Activated CD8-positive, alpha-beta memory T cell treated with anti-CD3 and anti-CD28 coated beads, Interleukin-2, amount 50 U/mL, for 4 hours (primary cell): ENCODE data around the gene ARID3A.

ENCODE experiments used
- DNase-seq: peaks from one replicate; pipeline ENCODE4 v3.0.0-alpha.2; 2020

ARID3A gene

DNA sequence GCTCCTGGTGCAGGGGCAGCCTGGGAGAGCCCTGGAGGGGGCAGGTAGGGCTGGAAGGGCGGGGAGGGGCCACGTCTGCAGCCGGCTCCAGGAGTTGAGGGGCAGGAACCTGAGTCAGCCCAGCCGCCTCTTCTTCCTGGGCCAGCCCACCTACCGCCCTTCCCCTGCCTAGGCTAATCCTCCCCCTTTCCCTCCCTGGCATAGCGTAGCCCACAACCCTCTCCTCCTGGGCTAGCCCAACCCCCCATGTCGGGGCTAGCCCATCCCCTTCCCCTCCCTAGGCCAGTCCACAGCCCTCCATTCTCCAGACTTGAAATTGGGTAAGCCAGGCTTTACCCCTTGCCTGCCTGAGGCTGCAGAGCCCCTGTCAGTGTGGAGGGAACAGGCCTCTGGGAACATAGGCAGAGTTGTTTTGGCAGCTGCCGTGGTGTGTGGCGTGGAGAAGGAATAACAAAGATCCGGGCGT lies 37.7 kb downstream of the ARID3A start:
- DNase-seq = no peak

DNA sequence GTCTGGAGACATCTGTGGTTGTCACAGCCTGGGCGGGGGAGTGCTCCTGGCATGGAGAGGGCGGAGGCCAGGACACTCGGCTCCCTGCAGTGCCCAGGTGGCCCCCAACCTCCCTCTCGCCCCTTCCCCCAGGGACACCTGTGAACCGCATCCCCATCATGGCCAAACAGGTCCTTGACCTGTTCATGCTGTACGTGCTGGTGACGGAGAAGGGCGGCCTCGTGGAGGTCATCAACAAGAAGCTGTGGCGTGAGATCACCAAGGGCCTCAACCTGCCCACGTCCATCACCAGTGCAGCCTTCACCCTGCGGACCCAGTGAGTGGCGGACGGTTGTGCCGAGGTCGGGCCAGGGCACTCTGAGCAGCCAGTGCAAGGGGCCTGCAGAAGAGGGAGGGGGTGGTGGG lies 38.3 kb downstream of the ARID3A start:
- no peak for DNase-seq

DNA sequence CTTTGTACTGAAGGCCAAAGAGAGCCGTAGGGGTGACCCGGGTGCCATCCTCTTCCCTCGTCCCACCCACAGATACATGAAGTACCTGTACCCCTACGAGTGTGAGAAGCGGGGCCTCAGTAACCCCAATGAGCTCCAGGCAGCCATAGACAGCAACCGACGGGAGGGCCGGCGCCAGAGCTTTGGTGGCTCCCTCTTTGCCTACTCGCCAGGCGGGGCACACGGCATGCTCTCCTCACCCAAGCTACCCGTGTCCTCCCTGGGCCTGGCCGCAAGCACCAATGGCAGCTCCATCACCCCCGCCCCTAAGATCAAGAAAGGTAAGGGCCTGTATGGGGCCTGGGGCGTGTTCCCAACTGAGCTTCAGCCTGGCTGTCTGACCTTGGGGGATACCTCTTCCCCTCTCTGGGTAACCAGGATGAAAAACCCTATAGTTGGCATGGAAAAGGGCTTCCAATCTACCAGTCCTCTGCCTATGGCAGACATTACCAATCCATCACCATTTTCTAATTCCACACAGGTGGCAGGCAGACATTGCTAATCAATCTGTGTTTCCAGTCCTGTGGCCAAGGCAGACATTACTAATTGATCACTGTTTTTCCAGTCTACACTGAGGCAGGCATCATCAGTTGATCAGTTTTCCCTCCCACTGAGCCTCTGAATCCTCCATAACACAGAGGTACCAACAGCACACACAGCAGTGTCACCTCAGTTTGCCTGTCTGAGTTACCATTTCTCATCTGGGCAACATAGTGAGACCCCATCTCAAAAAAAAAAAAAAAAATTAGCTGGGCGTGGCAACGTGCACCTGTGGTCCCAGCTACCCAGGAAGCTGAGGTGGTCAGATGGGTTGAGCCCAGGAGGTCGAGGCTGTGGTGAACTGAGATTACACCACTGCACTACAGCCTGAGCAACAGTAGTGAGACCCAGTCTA lies 39.2 kb downstream of the ARID3A start:
- no peak for DNase-seq

DNA sequence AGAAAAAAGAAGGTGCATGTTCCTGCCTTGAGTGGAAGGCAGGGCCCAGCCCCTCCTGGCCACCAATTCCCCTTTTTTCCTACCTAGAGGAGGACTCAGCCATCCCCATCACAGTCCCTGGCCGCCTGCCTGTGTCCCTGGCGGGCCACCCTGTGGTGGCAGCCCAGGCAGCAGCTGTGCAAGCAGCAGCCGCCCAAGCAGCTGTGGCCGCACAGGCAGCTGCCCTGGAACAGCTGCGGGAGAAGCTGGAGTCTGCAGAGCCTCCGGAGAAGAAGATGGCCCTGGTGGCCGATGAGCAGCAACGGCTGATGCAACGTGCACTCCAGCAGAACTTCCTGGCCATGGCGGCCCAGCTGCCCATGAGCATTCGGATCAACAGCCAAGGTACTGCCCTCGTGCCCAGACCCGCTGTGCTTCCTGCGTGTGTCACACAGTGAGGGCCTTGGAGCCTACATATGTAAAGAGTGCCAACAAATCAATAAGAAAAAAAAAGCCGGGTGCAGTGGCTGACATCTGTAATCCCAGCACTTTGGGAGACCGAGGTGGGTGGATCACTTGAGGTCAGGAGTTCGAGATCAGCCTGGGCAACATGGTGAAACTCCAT lies 40.8 kb downstream of the ARID3A start:
- no peak for DNase-seq

DNA sequence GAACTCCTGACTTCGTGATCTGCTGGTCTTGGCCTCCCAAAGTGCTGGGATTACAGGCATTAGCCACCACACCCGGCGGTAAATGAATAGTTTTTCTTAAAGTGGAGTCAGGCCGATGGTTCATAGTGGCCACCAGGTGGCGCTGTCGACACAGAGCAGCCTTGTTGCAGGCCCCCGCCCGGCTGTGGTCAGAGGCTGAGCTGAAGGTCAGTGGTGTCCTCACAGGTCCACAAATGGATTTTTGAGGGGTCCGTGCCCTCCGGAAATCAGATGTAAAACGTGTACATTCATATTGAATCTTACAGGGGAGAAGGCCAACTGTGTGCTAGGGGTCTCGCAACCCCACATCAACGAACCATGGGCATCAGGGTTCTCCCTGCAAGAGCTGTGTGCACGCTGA lies 44.9 kb downstream of the ARID3A start:
- no peak for DNase-seq

DNA sequence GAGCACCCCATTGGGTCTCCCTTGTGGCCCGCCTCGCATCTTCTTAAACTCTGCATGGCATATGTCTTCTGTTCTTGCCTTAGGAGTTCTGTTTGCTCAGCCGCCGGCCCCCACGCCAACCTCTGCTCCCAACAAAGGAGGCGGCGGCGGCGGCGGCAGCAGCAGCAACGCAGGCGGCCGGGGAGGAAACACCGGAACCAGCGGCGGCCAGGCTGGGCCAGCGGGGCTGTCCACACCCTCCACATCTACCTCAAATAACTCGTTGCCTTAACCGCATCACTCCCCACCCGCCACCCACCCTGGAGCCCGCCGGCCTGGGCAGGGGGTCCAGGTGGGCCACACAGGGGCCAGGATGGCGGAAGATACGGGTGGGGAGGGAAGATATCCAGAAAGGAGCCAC lies 46.0 kb downstream of the ARID3A start:
- DNase-seq = no peak

DNA sequence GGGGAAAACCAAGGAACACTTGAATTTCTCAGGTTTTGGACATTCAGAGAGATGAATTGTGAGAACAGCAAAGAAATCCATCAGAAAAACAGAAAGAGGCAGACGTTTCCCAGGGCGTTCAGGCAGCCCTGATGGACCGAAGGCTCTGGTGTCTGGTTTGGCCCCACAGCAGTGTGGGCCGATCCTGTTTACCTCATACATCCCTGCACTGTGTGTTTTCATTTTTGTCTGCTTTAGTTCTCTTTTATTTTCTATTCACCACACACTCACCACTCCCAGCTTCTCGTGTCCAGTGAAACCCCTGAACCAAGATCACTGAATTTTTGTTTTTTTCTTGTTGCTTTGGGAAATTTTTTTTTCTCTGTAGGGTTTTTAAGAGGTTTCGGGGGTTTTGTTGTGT lies 46.4 kb downstream of the ARID3A start:
- no peak for DNase-seq

DNA sequence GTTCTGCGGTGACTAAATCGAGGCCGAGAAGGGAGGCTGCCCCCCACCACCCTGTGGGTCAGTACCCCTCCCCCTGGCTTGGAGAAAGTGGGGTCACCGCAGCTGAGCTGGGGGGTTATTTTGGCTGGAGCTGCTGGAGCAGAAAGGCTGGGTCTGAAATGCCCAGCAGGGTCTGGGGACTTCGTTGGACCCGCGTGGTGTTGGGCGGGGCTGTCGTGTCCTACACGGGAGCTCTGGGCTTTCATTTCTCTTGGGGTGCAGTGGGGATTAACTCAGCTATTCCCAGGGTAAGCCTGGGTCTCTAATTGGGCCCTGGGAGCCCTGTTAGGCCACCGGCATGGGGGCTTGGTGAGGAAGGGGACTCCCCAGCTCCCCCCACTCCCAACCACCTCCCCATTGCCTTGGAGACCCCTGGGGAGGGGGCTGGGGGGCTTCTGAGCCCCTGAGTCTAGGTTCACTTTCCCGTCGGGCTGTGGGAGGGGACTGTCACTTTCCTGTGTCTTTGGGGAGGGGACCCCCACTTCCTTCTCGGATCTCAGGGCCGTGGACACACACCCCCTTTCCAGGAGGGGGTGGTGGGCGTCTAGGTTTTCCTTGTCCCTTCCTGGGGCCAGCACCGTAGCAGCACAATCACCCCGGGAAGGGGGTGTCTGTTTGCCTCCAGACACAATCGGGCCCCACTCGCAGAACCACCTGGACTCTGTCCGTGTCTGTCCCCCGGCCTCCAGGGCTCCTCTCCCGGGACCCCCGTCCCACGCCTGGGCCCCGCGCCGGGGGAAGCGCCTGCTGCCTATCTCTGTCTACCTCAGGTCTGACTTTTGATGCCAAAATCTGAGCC lies 48.1 kb downstream of the ARID3A start:
- DNase-seq = no peak

DNA sequence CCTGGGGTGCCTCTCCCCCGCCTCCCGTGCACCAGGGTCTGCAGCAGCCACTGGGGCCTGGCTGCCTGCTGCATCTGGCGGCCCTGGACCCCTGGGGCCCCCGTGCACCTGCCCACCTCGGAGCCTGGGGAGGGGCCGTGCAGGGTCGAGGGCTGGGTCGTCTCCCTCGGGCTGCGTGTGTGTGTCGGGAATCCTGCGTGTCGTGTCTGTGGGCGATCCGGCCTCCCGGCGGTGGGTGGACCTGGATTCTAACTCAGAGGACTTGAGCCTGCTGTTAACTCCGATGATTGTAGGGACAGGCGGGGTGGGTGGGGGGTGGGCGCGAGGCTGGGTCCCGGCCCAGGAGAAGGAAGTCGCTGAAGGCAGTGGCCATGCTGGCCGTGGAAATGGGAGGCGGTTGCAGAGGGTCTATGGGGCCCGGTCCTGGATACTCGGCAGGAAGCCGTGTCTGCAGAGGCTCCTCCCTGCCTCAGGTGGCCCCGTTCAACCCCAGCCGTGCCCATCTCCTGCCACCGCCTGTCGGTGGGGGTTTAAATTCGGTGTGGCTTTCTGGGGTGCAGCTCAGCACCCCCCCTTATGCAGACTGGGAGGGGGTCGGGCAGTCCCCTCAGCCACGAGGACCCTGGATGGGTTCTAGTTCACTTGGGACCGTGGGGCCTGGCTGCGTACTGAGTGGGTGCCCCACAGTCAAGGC lies 48.9 kb downstream of the ARID3A start:
- no peak for DNase-seq

DNA sequence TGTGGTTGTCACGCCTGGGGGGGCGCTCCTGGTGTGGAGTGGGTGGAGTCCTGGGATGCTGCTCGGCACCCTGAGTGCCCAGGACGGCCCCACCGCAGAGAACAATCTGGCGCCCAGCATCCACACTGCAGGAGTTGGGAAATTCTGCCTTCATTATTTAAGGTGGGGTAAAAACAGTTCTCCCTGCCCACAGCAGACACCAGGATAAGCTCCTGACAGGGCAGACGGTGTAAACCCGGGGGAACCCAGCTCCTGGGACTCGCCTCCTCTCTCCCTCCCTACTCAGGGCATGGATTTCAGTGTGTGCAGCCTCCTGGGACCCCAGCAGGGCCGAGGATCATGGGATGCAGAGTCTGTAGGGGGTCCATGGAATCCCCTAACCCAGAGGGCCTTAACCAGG lies 50.6 kb downstream of the ARID3A start:
- DNase-seq = no peak

DNA sequence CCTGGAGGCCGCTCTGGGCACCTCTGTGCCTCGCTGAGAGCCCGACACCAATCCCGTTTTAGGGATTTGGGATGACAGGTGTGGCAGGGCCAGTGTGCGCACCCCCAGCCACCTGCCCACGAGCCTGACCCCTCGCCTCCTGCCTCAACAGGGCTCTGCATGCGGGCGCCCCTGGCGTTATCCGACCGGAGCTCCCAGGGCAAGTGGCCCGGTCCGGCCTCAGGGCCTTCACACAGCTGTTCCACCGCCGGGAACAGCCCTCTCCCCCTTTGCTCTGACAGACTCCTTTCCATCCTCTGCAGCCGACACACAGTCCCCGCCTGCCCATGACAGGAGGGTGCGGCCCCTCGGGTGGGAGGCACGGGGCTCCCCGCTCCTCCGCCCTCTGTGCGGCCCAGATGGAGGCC lies 51.2 kb downstream of the ARID3A start:
- no peak for DNase-seq

DNA sequence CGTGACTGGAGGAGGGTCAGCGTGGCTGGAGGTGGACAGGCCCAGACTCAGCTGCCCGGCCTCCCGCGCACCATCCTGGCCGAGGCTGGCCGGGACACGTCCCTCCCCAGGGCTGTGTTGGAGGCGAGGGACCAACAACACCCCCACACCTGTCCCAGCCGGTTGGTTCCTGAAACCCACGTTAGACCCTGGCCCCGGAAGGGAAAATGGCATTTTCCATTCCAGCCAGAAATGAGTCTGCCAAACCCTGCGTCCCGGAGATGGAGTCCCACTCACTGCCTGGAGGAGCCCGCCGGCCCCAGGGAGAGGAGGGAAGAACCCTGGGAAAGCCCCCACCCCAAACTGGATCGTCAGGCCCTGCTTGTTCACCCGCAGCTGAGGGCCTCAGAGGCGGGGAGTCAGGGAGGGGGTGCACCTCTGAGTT lies 53.5 kb downstream of the ARID3A start:
- no peak for DNase-seq

DNA sequence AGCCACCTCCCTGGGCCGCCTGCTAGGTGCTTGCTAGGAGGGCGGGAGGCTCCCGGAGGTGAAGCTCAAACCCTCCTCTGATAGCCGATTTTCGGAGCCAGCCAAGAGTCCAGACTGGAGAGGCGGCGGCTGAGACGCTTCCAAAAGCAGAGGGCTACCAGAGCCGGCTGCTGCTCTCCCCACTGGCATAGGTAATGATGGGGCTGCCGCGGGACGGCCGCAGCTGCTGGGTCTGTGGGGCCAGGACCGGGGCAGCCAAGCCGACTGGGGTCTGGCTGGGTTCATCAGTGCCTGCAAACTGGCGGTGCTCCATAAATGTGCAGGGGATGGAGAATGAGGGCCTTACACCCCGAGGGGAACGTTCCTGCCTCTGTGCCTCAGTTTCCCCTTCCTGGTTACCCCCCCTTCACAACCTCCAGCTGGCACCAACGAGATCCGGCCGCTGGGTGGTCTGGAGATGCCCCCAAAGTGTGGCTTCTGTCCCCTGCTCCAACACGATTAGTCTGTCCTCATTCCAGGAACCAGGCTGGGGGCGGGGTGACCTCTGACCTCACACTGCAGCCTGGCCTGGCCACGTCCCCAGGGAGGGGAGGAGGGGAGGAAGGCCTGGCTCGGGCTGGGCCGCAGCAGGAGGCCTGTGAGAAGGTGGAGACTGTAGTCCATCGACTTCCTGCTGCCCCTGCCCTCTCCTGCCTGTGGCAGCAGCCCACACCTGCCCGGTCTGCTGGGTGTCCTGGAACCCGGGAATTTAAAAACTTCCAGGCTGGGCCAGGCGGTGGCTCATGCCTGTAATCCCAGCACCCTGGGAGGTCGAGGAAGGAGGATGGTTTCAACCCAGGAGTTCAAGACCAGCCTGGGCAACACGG lies 54.5 kb downstream of the ARID3A start:
- DNase-seq = no peak

DNA sequence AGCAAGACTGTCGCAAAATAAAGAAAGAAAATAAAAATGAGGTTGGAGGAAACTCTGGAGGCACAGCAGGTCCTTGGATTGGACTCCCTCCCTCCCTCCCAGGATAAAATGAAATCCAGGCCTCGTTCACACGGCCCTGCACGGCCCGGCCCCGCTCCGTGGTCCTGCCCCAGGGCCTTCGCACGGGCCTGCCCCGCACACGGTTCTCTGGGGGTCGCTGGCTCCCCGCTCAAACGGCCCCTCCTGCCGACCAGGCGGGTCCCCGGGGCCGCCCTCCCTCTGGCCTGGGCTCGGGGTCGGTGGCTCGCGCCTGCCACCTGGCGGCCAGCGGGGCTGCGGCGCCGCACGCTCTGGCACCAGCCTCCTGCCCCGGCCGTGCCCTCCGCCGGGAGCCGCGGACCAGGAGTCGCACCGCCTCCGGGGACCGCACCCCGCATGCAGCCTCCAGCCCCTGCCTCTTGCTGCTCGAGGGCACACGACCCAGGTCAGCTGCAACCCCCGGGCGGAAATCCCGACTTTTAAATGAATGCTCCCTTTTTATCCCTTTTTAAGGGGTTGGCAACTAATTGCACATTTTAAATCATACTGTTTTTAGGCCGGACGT lies 56.8 kb downstream of the ARID3A start:
- DNase-seq = peak; percentile 79

DNA sequence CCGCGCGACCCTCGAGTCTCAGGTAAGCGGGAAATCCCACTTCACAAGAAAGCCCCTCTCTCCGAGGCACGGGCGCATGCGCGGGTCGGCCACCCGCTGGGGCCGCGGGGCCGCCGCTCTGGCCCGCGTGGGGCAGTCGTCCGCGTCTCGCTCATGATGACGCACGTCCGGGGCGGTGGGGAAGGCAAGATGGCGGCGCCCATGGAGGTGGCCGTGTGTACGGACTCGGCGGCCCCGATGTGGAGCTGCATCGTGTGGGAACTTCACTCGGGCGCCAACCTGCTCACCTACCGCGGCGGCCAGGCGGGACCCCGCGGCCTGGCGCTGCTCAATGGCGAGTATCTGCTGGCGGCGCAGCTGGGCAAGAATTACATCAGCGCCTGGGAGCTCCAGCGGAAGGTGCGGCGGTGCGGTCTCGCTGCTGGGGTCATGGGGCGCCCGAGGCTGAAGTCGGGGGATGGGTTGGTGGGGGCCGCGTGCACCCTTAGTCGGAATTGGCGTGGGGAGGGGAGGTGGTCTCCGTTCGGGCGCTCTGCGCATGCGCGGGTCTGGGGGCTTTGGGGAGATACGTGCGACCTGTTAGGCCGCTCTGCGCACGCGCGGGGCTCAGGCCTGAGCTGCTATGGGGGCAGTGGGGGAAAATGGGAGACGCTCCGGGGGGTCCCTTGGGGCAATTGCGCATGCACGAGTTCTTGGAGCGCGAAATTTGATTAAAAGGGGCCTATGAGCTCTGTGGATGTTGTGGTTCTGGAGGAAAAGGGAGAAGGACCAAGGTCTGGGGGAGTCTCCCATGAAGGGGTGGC lies 58.5 kb downstream of the ARID3A start, which contains the start of gene WDR18:
Gene WDR18, plus strand, starts transcription at position 181 of the 803 bp plus-strand sequence. Its CDS starts 9 bp downstream, at position 190.
- DNase-seq = peak; percentile 92

DNA sequence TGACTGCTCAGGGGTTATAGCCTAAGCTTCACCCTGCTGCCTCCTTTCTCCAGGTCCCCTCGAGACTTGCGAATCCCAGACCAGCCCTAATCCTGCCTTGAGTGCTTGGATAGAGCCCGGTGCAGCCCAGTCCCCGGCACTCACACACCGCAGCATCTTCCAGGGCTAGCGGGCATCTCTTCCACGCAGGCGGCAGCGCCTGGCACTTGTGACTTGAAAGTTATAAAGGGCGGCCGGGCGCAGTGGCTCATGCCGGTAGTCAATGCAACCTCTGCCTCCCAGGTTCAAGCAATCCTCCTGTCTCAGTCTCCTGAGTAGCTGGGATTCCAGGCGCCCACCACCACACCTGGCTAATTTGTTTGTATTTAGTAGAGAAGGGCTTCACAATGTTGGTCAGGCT lies 60.2 kb downstream of the ARID3A start:
- no peak for DNase-seq

DNA sequence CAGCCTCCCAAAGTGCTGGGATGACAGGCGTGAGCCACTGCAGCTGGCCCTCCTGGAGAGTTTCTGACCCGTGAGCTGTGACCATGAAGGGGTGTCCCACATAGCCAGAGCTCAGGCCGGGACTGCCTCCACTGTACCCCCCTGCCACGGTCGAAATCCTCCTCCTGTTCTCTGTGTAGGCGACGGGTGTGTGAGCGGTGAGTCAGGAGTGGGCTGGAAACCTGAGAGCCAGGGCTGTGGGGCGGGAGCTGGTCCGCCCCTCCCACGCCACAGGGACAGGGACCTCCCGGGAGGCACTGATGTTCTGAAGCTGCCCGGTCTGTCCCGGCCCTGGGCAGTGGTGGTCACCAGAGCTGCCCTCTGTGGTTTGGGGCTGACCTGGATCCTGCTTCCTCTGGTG lies 62.2 kb downstream of the ARID3A start:
- DNase-seq = no peak

DNA sequence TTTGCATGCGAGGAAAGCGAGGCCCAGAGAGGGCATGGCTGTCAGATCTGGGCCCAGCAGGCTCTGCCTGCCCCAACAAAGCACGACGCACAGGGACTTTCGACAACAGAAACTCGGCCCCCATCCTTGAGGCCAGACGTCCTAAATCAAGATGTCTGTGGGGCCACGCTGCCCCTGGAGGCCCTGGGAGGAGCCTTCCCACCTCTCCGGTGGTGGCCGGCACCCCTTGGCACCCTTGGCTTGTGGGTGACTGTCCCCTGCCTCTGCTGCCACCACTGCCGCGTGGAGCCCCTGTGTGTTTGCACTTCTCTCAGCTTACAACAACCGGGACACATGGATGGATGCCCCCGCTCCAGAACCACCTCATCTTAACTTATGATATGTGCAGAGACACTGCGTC lies 62.7 kb downstream of the ARID3A start:
- DNase-seq = no peak

DNA sequence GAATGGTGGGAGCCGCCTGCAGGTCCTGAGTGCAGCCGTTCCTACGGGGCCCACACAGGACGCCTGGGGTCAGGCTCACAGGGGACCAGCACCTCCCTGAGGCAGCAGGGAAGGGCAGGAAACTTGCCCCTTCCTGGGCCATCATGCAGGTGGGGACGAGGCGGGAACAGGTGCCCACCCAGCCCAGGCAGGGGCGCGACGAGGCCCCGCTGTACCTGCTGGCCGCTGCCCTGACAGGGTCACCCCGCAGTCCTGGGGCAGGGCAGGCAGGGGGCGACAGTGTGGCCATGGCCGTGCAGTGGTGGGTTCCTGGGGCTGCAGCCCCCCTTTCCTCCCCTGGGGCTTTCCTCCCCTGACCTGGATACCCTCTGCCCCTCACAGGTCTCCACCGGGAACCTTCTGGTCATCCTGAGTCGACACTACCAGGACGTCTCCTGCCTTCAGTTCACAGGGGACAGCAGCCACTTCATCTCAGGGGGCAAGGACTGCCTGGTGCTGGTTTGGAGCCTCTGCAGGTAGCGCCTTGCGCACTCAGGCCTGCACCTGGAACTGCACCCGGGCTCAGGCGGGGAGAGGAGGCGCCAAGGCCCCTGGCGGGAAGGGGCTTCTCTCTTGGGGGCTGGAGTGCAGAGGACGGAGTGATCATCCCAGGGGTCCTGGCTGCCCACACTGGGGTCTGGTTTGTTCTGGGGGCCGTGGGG lies 63.7 kb downstream of the ARID3A start:
- DNase-seq = no peak

DNA sequence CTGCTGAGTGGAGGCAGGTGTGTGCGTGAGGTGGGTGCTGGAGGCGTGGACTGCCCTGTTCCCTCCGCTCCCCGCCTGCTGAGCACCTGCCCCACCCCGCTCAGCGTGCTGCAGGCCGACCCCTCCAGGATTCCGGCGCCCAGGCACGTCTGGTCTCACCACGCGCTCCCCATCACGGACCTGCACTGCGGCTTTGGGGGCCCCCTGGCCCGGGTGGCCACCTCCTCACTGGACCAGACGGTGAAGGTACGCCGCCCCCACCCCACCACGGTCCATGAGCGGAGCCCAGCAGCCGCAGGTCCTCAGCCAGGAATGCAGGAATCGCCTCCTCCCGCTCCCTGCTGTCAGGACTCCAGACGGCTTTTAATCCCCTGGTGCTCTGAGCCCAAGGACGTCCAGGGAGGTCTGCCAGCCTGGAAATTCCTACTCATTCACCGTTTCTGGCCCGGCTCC lies 64.3 kb downstream of the ARID3A start:
- DNase-seq = no peak
